Thyroid gland (tissue), 4 donors: Measurements from ENCODE around the gene RELL1. TPM values are rescaled to one million over a fixed set of nuclear protein-coding genes. Genes with fewer than 3 reads are reported as not detected.

ENCODE experiments used
- DNase-seq, 2 donors: peaks; one replicate each; pipeline ENCODE4 v3.0.0-alpha.2; 2019
- H3K27ac ChIP-seq, 3 donors: fragments of 200-600 bp; sonication (generic); 1 replicate in 2 of 3; 2 replicates in 1 of 3; pipeline ENCODE4 v1.5.1; 2016 to 2019; ENCODE audit warnings: mild to moderate bottlenecking in 1 of 3, moderate library complexity in 1 of 3
- H3K27me3 ChIP-seq: fragments of 200-600 bp; sonication (generic); one replicate; pipeline ENCODE4 v1.5.1; 2019
- H3K36me3 ChIP-seq, 2 donors: fragments of 200-600 bp; sonication (generic); one replicate each; pipeline ENCODE4 v1.5.1; 2016 to 2019
- H3K4me1 ChIP-seq, 2 donors: fragments of 200-600 bp; sonication (generic); one replicate each; pipeline ENCODE4 v1.5.1; 2017 to 2019
- H3K4me3 ChIP-seq, 3 donors: fragments of 200-600 bp; sonication (generic); replicated peaks in 1 of 3; 1 replicate in 2 of 3; 2 replicates in 1 of 3; pipeline ENCODE4 v1.5.1; 2016; ENCODE audit warnings: mild to moderate bottlenecking in 1 of 3
- H3K9me3 ChIP-seq: fragments of 200-600 bp; sonication (generic); one replicate; pipeline ENCODE4 v1.5.1; 2017
- POLR2A ChIP-seq, 2 donors: fragments of 450-650 bp; IDR thresholded peaks; one replicate each; pipeline ENCODE4 v1.6.1; 2017; ENCODE audit warnings: antibody characterized with exemption in 2 of 2, mild to moderate bottlenecking in 2 of 2, moderate library complexity in 1 of 2
- WGBS, 2 donors: methylation state at CpG; one replicate each; pipeline ENCODE4 v1.1.5; 2017; 5-methylcytosine and 5-hydroxymethylcytosine counted together
- intact Hi-C: fragments of 100-400 bp; cut with DNase I; formaldehyde crosslinking; loops from one replicate; pipeline ENCODE4 v1.15.1; 2023
- total RNA-seq, 4 donors: library from RNA; depleted of rRNA; stranded (reverse); fragments of >200 nt; gene quantifications; one replicate each; pipeline ENCODE4 v1.2.3, GENCODE V29; 2016
- TF ChIP-seq, protein P1 (sequence below), 6 experiments: fragments of 200-600 bp in 3 of 6; fragments of 450-650 bp in 3 of 6; sonication (generic) in 3 of 6; IDR thresholded peaks; one replicate each; pipeline ENCODE4 v1.5.1; 2016 to 2019; ENCODE audit warnings: antibody characterized with exemption in 6 of 6, mild to moderate bottlenecking in 2 of 6, inconsistent platforms in 1 of 6, moderate library complexity in 1 of 6

The RELL1 gene
- total RNA-seq, 4 donors from 2014 or later: 105 to 123 (median 116) TPM

DNA sequence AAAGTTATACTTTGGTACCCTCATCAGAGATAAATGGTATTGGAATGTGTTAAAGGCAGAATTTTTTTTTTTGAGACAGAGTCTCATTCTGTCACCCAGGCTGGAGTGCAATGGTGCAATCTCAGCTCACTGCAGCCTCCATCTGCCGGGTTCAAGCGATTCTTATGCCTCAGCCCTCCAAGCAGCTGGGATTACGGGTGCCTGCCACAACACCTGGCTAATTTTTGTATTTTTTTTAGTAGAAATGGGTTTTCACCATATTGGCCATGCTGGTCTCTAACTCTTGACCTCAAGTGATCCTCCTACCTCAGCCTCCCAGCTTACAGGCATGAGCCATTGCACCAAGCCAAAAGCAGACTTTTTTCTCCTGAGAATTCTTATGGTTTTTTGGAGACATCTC lies 11.4 kb upstream of the RELL1 start:
- Histone ChIP-seq H3K36me3 (no peaks in the 10 kb centered on the region), H3K27ac (no peak overlapping the region), H3K9me3 (no peaks in the 10 kb centered on the region), H3K4me3 (no peak overlapping the region), H3K27me3 (no peaks in the 10 kb centered on the region), H3K4me1 (no peaks in the 10 kb centered on the region)
- no peak for DNase-seq
- no peak for TF ChIP-seq POLR2A (IDR thresholded peaks at IDR 0.05)
- WGBS, 2 donors: 86 to 95% methylated on average over 3 of the region's 3 CpGs
- intact Hi-C loops: loop anchor here (10.0 kb wide), 1 partner anchor 87 kb away; no protein-coding TSS in a partner anchor

DNA sequence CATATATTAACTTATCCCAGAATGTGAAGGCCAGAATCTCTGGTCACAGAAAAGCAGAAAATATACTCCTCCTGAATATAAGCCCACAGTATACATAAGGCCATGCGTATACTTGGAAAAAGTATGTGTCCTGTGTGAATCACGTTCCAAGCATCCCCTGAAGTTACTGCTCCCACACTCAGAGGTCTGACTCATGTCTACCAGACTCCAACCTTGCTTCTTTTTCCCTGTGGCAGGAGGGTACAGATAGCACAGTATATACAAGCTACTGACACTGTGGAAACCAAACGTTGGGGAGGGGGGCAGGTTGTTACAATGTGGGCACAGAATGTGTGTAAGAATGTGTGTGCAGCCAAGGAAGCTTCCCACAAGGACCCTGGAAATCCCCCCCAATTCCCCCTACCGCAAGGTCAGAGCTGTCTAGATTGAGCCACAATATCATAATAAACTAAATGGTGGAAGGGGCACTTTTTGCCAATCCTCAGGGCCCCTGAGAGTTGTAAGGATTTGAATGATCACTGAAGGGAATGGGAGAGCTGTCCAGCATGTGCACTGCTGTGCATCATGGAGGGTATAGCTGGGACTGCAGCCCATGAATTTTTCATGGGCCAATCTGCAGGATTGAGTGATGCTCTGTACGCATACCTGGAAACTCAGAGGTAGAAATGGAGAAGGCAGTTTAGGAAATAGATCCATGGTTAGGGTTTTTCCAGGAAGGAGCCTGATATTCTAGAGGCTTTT lies 7.4 kb upstream of the RELL1 start:
- Histone ChIP-seq H3K36me3 (no peaks in the 10 kb centered on the region), H3K9me3 (no peaks in the 10 kb centered on the region), H3K27ac (no peak overlapping the region), H3K4me3 (no peak overlapping the region), H3K27me3 (no peaks in the 10 kb centered on the region), H3K4me1 (no peaks in the 10 kb centered on the region)
- no peak for DNase-seq
- intact Hi-C loops: loop anchor here (10.0 kb wide), 1 partner anchor 91 kb away; no protein-coding TSS in a partner anchor
- TF ChIP-seq, protein P1, sequence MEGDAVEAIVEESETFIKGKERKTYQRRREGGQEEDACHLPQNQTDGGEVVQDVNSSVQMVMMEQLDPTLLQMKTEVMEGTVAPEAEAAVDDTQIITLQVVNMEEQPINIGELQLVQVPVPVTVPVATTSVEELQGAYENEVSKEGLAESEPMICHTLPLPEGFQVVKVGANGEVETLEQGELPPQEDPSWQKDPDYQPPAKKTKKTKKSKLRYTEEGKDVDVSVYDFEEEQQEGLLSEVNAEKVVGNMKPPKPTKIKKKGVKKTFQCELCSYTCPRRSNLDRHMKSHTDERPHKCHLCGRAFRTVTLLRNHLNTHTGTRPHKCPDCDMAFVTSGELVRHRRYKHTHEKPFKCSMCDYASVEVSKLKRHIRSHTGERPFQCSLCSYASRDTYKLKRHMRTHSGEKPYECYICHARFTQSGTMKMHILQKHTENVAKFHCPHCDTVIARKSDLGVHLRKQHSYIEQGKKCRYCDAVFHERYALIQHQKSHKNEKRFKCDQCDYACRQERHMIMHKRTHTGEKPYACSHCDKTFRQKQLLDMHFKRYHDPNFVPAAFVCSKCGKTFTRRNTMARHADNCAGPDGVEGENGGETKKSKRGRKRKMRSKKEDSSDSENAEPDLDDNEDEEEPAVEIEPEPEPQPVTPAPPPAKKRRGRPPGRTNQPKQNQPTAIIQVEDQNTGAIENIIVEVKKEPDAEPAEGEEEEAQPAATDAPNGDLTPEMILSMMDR (IDR thresholded peaks at IDR 0.05): no peak
- TF ChIP-seq POLR2A (IDR thresholded peaks at IDR 0.05): no peak
- WGBS, 2 donors: 91 to 93% methylated on average over 5 of the region's 5 CpGs

DNA sequence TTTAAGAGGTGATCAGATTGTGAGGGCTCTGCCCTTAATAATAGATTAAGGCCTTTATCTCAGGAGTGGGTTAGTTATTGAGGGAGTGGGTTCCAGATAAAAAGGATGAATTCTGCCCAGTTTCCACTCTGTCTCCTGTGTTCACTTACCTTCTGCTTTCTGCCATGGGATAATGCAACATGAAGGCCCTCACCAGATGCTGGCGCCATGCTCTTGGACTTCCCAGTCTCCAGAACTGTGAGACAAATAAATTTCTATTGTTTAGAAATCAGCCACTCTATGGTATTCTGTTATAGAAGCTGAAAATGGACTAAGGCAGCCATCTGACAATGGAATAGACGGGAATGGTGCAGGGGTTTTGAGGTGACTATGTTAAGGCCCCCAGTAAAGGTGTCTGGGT lies 6.9 kb upstream of the RELL1 start:
- Histone ChIP-seq H3K36me3 (no peaks in the 10 kb centered on the region), H3K27ac (no peak overlapping the region), H3K4me1 (no peaks in the 10 kb centered on the region), H3K4me3 (no peak overlapping the region), H3K9me3 (no peaks in the 10 kb centered on the region), H3K27me3 (no peaks in the 10 kb centered on the region)
- DNase-seq: no peak
- 95 to 96% methylated on average over 2 of the region's 2 CpGs for WGBS, 2 donors
- no peak for TF ChIP-seq POLR2A (IDR thresholded peaks at IDR 0.05)
- TF ChIP-seq, protein P1 (IDR thresholded peaks at IDR 0.05): no peak
- intact Hi-C loops: loop anchor here (10.0 kb wide), 1 partner anchor 92 kb away; no protein-coding TSS in a partner anchor

DNA sequence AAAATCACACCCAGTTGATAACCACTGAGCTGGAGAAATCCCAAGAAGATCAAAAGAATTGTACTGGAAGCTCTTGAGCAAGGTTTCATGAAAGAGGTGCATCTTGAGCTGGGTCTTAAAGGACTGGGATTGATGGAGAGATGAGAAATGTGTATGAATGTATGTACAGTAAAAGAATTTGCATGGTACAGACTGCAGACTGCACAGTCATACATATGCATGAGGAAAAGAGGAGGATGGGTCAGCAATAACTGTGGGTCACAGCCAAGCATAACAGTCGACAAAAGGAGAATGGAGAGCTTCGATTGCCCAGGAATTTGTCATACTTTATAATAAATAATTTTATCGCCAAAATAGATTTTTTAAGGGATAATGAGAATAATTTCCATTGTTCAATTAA lies 4.8 kb upstream of the RELL1 start:
- Histone ChIP-seq H3K4me3 (no peak overlapping the region), H3K36me3 (no peaks in the 10 kb centered on the region), H3K9me3 (no peaks in the 10 kb centered on the region), H3K27me3 (no peaks in the 10 kb centered on the region), H3K27ac (no peak overlapping the region), H3K4me1 (peaks cover 0 to 4% of the 10 kb centered on the region in 2 donors)
- 85 to 88% methylated on average over 3 of the region's 3 CpGs for WGBS, 2 donors
- TF ChIP-seq POLR2A (IDR thresholded peaks at IDR 0.05): no peak
- TF ChIP-seq, protein P1 (IDR thresholded peaks at IDR 0.05): no peak
- intact Hi-C loops: loop anchor here (10.0 kb wide), 1 partner anchor 94 kb away; no protein-coding TSS in a partner anchor
- DNase-seq: no peak

DNA sequence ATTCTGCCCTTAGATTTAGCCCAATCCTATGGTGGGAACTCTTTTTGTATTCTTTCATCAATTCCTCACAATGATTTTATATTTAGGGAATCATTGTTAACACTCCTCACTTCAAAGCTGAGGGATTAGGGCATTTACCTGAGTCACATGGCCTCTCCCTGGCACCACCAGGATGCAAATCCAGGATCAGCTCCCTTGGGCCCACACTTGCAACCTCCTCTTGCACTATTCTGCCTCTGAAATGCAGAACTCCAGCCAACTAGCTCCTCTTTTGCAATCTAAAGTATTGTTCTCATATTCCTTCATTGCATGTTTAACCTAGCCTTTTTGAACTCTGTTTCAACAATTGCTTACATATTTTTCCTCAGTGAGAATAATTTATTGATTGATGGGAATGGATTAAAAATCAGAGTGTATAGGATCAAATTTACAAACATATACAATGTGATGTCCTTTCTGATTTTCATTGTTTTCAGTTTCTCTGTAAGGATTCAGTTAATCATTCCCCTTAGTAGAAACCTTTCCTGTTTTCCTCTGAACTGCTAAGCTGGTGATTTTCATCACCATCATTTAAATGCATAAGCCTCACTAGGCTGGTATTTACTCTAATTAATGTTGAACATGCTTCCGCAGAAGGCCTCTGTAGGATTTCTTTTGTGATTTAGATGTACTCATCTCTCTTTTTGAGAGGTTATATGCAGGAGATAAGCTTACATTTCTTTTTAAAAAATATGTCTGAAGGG lies 3.3 kb upstream of the RELL1 start:
- no peaks in the 10 kb centered on the region for H3K9me3 ChIP-seq
- no peak overlapping the region for H3K27ac ChIP-seq
- WGBS, 2 donors: 98 to 100% methylated on average over 1 of the region's 1 CpG
- intact Hi-C loops: loop anchor here (10.0 kb wide), 2 partner anchors 85 to 95 kb away; no protein-coding TSS in a partner anchor
- no peak overlapping the region for H3K4me3 ChIP-seq
- no peaks in the 10 kb centered on the region for H3K36me3 ChIP-seq
- H3K4me1 ChIP-seq: peaks cover 8 to 10% of the 10 kb centered on the region in 2 donors
- no peak for TF ChIP-seq POLR2A (IDR thresholded peaks at IDR 0.05)
- TF ChIP-seq, protein P1 (IDR thresholded peaks at IDR 0.05): no peak
- no peaks in the 10 kb centered on the region for H3K27me3 ChIP-seq
- DNase-seq: no peak
